NOMO-1 treated with DMSO at 0.1 percent for 48 hours (cell line): ENCODE data around the gene TMEM184A.

ENCODE experiments used
- DNase-seq: peaks from one replicate; lab custom pipeline; 2025; ENCODE audit not compliant: unreplicated experiment; lab: John Stamatoyannopoulos, UW

TMEM184A gene

GRCh38 chr7:1569016-1569415 lies 13.0 kb upstream of the TMEM184A start:
- DNase-seq, result peak; percentile 21

GRCh38 chr7:1567896-1568510 lies 12.0 kb upstream of the TMEM184A start:
- no peak for DNase-seq

GRCh38 chr7:1567049-1567771 lies 11.2 kb upstream of the TMEM184A start:
- DNase-seq, result no peak

GRCh38 chr7:1566687-1567048 lies 10.7 kb upstream of the TMEM184A start:
- no peak for DNase-seq

GRCh38 chr7:1564603-1565022 lies 8.6 kb upstream of the TMEM184A start:
- DNase-seq, result no peak

- DNase-seq, result no peak
Observed at GRCh38 chr7:1563981-1564602, 8.1 kb upstream of the TMEM184A start.

- DNase-seq, result no peak
Observed at GRCh38 chr7:1562597-1563051, 6.6 kb upstream of the TMEM184A start.

GRCh38 chr7:1562116-1562515 lies 6.1 kb upstream of the TMEM184A start:
- DNase-seq, result no peak

- DNase-seq, result no peak
Observed at GRCh38 chr7:1561036-1561940, 5.3 kb upstream of the TMEM184A start.

GRCh38 chr7:1560620-1561031 lies 4.6 kb upstream of the TMEM184A start:
- no peak for DNase-seq

- no peak for DNase-seq
Observed at GRCh38 chr7:1559626-1560590, 3.9 kb upstream of the TMEM184A start.

GRCh38 chr7:1558841-1559625 lies 3.0 kb upstream of the TMEM184A start:
- no peak for DNase-seq

- DNase-seq, result no peak
Observed at GRCh38 chr7:1558181-1558811, 2.3 kb upstream of the TMEM184A start.

GRCh38 chr7:1557771-1558170 lies 1.8 kb upstream of the TMEM184A start:
- DNase-seq, result no peak

GRCh38 chr7:1557006-1557405 lies 1.0 kb upstream of the TMEM184A start:
- no peak for DNase-seq

- no peak for DNase-seq
Observed at GRCh38 chr7:1555046-1555812, 776 bp downstream of the TMEM184A start.

- no peak for DNase-seq
Observed at GRCh38 chr7:1554333-1555045, 1.5 kb downstream of the TMEM184A start.
